Type B pancreatic cell (in vitro differentiated cells): ENCODE data around the gene PARD3. TPM values are rescaled to one million over a fixed set of nuclear protein-coding genes. Genes with fewer than 3 reads are reported as not detected.
A peak's percentile ranks its signal among the peaks of the same experiment; 100 is the strongest.
"Not testable (repeated sequence)": the region's sequence is repeated elsewhere in the genome, so short reads cannot be mapped to it uniquely, and the experiment has no call there.

Experiments used
- DNase-seq: peaks from one replicate; pipeline ENCODE4 v3.0.0; 2021; ENCODE audit warnings: mixed read lengths; ENCODE audit not compliant: unreplicated experiment; ENCODE audit errors: extremely low spot score
- H3K27ac Mint-ChIP-seq: 2 replicates; pipeline ENCODE4 v1.8.0; 2021; ENCODE audit warnings: mild to moderate bottlenecking, mixed read lengths
- H3K27me3 Mint-ChIP-seq: 2 replicates; pipeline ENCODE4 v1.8.0; 2021; ENCODE audit warnings: mixed read lengths
- H3K36me3 Mint-ChIP-seq: 2 replicates; pipeline ENCODE4 v1.8.0; 2021; ENCODE audit warnings: mixed read lengths
- H3K4me1 Mint-ChIP-seq: one replicate; pipeline ENCODE4 v1.8.0; 2021; ENCODE audit warnings: mixed read lengths; ENCODE audit not compliant: unreplicated experiment
- H3K4me3 Mint-ChIP-seq: 2 replicates; pipeline ENCODE4 v1.8.0; 2021; ENCODE audit warnings: mild to moderate bottlenecking, mixed read lengths
- H3K9me3 Mint-ChIP-seq: 2 replicates; pipeline ENCODE4 v1.8.0; 2021; ENCODE audit warnings: mixed read lengths
- total RNA-seq: library from RNA; stranded (reverse); gene quantifications from 2 replicates; pipeline ENCODE4 v1.2.1, GENCODE V29; 2021; ENCODE audit warnings: low replicate concordance
- TF ChIP-seq, protein P1 (sequence below): fragments of 200-600 bp; sonication (generic); conservative IDR thresholded peaks from 2 replicates; pipeline ENCODE4 v1.5.0; 2021; ENCODE audit warnings: antibody characterized with exemption, mild to moderate bottlenecking

Gene PARD3
- total RNA-seq, 1 donor from 2014 or later: 52.3 TPM

DNA sequence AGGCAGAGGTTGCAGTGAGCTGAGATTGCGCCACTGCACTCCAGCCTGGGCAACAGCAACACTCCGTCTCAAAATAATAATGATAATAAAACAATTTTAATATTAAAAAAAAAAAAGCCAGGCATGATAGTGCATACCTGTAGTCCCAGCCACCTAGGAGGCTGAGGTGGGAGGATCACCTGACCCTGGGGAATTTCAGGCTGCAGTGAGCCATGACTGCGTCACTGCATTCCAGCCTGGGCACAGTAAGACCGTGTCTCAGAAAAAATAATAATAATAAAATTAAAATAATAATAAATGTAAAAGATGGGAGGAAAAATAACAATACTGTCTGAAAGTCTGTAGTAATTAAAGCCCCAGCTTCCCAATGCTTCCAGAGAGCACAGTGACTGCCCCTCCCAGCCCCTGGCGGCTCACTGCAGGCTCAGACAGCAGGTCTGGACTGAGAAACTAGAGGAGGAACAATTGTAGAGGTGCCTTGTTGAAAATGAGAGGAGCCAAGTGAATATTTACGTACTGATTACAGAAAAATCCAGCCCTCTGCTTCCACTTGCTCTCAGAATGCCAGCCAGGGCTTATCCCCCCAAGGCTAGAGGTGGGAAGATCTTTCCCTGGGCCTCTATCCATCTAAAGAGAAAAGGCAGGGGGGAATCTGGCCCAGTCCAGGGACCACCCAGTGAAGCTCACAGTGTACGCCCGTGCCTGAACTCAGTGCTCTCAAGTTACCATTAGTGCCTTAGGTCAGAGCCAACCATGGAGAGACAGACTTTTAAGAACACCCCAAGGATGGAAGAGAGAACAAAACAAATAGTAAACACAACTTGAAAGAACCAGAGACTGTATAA is 112.8 kb downstream of the PARD3 start:
- TF ChIP-seq, protein P1, sequence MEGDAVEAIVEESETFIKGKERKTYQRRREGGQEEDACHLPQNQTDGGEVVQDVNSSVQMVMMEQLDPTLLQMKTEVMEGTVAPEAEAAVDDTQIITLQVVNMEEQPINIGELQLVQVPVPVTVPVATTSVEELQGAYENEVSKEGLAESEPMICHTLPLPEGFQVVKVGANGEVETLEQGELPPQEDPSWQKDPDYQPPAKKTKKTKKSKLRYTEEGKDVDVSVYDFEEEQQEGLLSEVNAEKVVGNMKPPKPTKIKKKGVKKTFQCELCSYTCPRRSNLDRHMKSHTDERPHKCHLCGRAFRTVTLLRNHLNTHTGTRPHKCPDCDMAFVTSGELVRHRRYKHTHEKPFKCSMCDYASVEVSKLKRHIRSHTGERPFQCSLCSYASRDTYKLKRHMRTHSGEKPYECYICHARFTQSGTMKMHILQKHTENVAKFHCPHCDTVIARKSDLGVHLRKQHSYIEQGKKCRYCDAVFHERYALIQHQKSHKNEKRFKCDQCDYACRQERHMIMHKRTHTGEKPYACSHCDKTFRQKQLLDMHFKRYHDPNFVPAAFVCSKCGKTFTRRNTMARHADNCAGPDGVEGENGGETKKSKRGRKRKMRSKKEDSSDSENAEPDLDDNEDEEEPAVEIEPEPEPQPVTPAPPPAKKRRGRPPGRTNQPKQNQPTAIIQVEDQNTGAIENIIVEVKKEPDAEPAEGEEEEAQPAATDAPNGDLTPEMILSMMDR: no peak
- Mint-ChIP-seq H3K27me3 (no peaks in the 10 kb centered on the region), H3K4me3 (peak overlapping the region; percentile 4), H3K9me3 (no peaks in the 10 kb centered on the region), H3K36me3 (peaks cover 4% of the 10 kb centered on the region), H3K4me1 (peaks cover 56% of the 10 kb centered on the region), H3K27ac (peak overlapping the region; percentile 10)
- DNase-seq: no peak

DNA sequence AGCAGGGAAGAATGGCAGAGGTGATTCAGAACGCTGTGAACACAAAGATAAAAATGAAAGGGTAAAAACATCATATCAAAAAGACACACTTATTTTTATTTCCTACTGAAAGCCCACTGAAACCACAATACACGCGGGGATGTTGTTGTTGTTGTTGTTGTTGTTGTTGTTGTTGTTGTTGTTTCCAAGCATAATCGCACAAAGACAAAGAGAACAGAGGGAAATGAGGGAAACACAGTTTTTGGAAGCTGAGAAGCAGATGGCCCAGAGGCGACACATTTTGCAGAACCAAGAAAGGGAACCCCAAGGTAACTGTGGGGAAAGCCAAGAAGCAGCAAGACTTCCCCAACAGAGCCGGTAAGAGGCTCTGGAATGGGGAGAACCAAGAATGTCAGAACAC is 113.9 kb downstream of the PARD3 start:
- Mint-ChIP-seq H3K27me3 (no peaks in the 10 kb centered on the region), H3K9me3 (no peaks in the 10 kb centered on the region), H3K36me3 (peaks cover 7% of the 10 kb centered on the region), H3K4me1 (peaks cover 59% of the 10 kb centered on the region), H3K4me3 (no peak overlapping the region), H3K27ac (no peak overlapping the region)
- TF ChIP-seq, protein P1: no peak
- no peak for DNase-seq

DNA sequence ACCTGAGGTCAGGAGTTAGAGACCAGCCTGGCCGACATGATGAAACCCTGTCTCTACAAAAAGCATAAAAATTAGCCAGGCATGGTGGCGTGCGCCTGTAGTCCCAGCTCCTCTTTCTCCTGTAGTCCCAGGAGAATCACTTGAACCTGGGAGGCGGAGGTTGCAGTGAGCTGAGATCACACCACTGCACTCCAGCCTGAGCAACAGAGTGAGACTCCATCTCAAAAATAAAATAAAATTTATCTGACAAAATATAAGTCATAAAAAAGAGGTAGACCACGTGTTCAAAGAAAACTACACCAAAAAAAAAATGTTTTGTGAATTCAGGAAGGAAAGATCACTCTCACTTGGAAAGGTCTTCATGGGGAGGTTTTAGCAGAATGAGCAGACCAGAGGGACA is 114.3 kb downstream of the PARD3 start:
- H3K36me3 Mint-ChIP-seq: peaks cover 11% of the 10 kb centered on the region
- not testable (repeated sequence) for DNase-seq, H3K27ac Mint-ChIP-seq, H3K9me3 Mint-ChIP-seq, H3K27me3 Mint-ChIP-seq, H3K4me3 Mint-ChIP-seq
- H3K4me1 Mint-ChIP-seq: peaks cover 56% of the 10 kb centered on the region

DNA sequence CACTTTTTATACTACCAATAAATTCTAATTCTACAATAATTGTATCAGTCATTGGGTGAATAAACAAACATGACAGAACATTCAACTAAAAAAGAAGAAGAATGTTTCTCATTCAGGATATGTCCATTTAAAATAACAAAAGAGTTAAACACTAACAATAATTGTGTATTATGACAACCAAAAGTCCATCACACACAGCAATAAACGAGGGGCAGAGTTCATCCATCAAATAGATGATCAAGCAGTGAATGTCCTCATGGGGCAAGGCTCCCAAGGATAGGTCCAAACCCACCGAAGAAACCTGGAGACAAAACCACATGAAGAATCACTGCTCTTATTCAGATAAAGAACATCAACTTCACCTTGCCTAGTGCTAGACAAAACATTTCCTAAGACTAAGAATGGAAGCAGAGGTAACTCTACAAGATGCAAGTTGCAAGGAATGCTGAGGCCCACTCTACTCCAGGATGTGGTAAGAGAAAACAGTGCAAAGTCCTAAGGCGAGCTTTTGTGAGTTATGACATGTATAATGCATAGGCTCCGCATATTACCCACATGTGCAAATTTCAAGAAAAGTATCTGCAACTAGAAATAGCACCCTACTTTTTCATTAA is 115.1 kb downstream of the PARD3 start:
- TF ChIP-seq, protein P1: no peak
- no peak overlapping the region for H3K27ac Mint-ChIP-seq
- H3K27me3 Mint-ChIP-seq: no peaks in the 10 kb centered on the region
- H3K4me3 Mint-ChIP-seq: no peak overlapping the region
- no peak for DNase-seq
- H3K4me1 Mint-ChIP-seq: peaks cover 51% of the 10 kb centered on the region
- no peaks in the 10 kb centered on the region for H3K9me3 Mint-ChIP-seq
- peaks cover 13% of the 10 kb centered on the region for H3K36me3 Mint-ChIP-seq

DNA sequence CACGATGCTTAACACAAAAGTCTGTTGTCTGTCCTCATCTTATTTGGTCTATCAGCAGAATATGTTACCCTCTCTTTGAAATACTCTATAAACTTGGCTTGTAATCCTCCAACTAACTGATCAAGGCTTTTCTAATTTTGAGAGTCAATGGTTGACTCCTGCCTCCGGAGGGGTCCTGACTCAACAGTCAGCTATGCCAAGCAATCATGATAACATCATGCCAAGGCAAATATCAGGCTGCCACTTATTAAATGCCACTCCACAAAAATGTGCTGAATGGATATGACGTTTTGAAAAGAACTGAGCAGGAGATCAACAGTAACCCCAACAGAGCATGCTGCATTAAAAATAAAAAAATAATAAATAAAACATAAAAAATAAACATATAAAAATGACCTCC is 116.1 kb downstream of the PARD3 start:
- no peaks in the 10 kb centered on the region for H3K27me3 Mint-ChIP-seq
- H3K9me3 Mint-ChIP-seq: no peaks in the 10 kb centered on the region
- TF ChIP-seq, protein P1: no peak
- H3K36me3 Mint-ChIP-seq: peaks cover 16% of the 10 kb centered on the region
- H3K4me1 Mint-ChIP-seq: peaks cover 46% of the 10 kb centered on the region
- no peak overlapping the region for H3K4me3 Mint-ChIP-seq
- no peak overlapping the region for H3K27ac Mint-ChIP-seq
- DNase-seq: no peak

DNA sequence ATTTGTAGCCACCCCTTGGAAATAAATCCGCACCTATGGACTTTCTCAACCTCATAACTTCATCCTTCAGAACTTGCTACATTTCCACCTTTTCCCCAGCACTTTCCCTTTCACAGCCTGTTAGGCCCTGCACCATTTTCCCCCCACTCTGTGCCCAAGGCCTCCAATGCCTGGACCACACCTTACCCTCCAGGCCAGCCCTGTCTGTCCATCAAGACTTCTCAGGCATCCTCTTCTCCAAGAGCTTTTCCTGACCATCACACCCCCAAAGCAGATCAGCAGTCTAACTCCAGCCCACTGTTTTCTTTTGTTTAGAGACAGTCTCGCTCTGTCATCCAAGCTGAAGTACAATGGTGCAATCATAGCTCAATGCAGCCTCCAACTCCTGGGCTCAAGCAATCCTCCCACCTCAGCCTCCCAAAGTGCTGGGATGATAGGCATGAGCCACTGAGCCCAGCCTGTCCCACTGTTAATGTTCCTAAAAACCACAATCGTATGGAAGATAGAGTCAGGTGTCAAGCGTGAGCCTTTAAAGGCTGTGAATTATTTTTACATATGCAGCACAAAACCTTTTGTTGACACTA is 116.8 kb downstream of the PARD3 start:
- Mint-ChIP-seq H3K4me1 (peaks cover 46% of the 10 kb centered on the region), H3K4me3 (no peak overlapping the region), H3K36me3 (peaks cover 19% of the 10 kb centered on the region), H3K9me3 (no peaks in the 10 kb centered on the region), H3K27me3 (no peaks in the 10 kb centered on the region), H3K27ac (peak overlapping the region; percentile 47)
- TF ChIP-seq, protein P1: no peak
- no peak for DNase-seq
